ENCODE data around the gene CCM2.

The CCM2 gene

GRCh38 chr7:45114926-45115325 is 114.9 kb downstream of the CCM2 start:
- DNase-seq (ENCODE audit: extremely low read depth in 1 of 2, low read depth in 1 of 2), result no peak

DNA sequence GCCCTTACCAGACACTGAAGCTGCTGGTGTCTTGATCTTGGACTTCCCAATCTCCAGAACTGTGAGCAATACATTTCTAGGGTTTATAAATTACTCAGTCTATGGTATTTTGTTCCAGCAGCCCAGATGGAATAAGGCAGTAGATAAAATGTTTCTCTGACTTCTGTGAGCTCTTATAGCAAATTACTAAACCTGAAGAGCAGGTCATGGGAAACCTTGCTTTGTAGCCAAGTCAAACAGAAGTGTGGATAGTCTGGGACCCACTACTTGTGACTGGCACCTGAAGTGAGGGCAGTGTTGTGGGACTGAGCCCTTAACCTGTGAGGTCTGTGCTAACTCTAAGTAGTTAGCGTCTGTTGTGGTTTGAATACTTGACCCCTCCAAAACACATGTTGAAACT is 116.0 kb downstream of the CCM2 start:
- no peak for DNase-seq (ENCODE audit: extremely low read depth in 1 of 2, low read depth in 1 of 2)

DNA sequence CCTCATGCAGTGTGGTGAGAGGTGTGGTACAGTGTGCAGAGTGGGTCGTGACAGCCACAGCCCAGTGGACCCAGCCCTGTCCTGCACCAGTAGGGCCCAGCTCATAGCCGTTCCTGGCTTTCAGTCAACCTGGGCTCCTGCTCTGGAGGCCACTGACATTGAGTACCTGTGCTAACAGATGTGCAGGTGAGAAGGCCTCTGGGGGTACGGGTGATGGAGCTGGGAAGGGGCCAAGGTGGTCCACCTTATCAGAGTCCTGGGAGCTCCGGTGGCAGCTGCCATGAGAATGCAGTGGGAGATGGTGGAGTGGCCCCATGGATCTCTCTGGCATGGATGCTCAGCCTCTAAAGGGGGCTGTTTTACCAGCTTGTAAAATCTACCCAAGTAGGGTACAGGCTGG is 117.6 kb downstream of the CCM2 start:
- no peak for DNase-seq (ENCODE audit: extremely low read depth in 1 of 2, low read depth in 1 of 2)

DNA sequence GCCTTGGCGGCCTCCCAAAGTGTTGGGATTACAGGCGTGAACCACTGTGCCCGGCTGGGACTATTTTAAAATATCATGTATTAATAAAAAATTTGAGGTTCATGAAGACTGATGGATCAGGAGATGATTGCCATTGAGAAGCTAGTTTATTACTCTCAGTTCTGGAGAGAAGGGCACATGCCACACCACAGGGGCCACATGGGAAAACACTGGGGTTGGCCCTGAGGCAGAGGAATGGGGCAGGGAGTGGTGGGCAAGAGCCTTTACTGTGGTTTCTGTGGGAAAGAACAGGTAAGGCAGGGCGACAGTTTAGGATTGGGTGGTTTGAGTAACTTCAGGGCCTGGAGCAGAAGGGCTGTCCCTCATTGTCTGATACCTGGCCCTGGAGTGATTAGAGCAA is 118.3 kb downstream of the CCM2 start:
- DNase-seq (ENCODE audit: extremely low read depth in 1 of 2, low read depth in 1 of 2), result no peak

DNA sequence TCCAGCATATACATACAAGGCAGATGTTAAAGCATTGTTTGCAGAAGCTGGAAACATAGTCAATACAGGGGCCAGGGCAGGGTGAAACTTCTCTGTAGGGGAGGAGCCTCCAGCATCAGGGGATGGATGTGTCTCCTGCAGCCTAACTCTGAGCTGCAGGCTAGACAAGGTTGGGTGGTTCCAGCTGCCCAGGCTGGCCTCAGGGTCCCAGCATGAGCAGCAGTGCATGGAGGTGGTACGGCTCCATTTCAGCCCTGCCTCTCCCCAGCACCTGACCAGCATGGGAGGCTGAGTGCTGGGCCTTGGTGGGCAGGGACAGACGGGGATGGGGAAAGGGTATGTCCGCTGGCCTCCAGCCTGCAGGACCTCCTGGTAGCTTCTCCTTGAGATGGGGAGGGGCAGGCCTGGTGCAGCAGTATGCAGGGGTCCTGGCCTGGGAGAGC is 118.9 kb downstream of the CCM2 start:
- no peak for DNase-seq (ENCODE audit: extremely low read depth in 1 of 2, low read depth in 1 of 2)

GRCh38 chr7:45119550-45119949 is 119.5 kb downstream of the CCM2 start:
- DNase-seq (ENCODE audit: extremely low read depth in 1 of 2, low read depth in 1 of 2), result no peak

GRCh38 chr7:45122975-45123860 is 123.2 kb downstream of the CCM2 start:
- no peak for DNase-seq (ENCODE audit: extremely low read depth in 1 of 2, low read depth in 1 of 2)

- DNase-seq (ENCODE audit: extremely low read depth in 1 of 2, low read depth in 1 of 2), result no peak
Observed at GRCh38 chr7:45123913-45124710, 124.1 kb downstream of the CCM2 start.

GRCh38 chr7:45125193-45125904 is 125.3 kb downstream of the CCM2 start:
- DNase-seq (ENCODE audit: extremely low read depth in 1 of 2, low read depth in 1 of 2), result no peak

Measured in stimulated activated CD8-positive, alpha-beta memory T cell treated with anti-CD3 and anti-CD28 coated beads, Interleukin-7, amount 100 ng/mL, for 48 hours (primary cell).